ENCODE measurements around the gene IQSEC3. TPM values are rescaled to one million over a fixed set of nuclear protein-coding genes. Genes with fewer than 3 reads are reported as not detected.

Gene IQSEC3
- total and polyA plus RNA-seq, 2 of the 13 experiments (the other 11 are each of a cell fraction or from before 2014, with no cell fraction given), result not detected

GRCh38 chr12:108594-108993, 42.0 kb downstream of the IQSEC3 start (continued):
- TF ChIP-seq MLLT10 (CRISPR knock-in tag; IDR thresholded peaks at IDR 0.05), result no peak

GRCh38 chr12:109446-109845, 42.9 kb downstream of the IQSEC3 start:
- peaks cover 6% of the 10 kb centered on the region for H3K4me1 ChIP-seq (ENCODE audit: insufficient read depth, low read length)
- no peak overlapping the region for H3K4me3 ChIP-seq (replicated peaks in 1 of 3; ENCODE audit: insufficient read depth in 1 of 3, low read depth in 2 of 3, low read length in 3 of 3)
- intact Hi-C loops (cut with micrococcal nuclease; ENCODE audit: unreplicated experiment), result no loop called here
- TF ChIP-seq ZNF549 (CRISPR knock-in tag; IDR thresholded peaks at IDR 0.05), result no peak
- FAIRE-seq (no peak), DNase-seq (ENCODE audit: low spot score) (no peak), ATAC-seq (no peak)
- no peak overlapping the region for H3K27ac ChIP-seq (ENCODE audit: extremely low read length, insufficient read depth, low read length)
- 23% methylated on average over 6 of the region's 6 CpGs for WGBS (ENCODE audit: low lambda C conversion rate)
- H3K27me3 ChIP-seq (ENCODE audit: control insufficient read depth in 1 of 2, insufficient read depth in 2 of 2, low read length in 2 of 2), result peaks cover 2 to 37% of the 10 kb centered on the region in 2 experiments; a peak in 4 of 5 replicates
- no peaks in the 10 kb centered on the region for H3K79me2 ChIP-seq (ENCODE audit: insufficient read depth, low read length)
- ChIA-PET POLR2A (no interaction called here), CTCF (ENCODE audit: low intra/inter-chr PET ratio, low total read pairs) (no interaction called here)
- no peak overlapping the region for H3K4me2 ChIP-seq (ENCODE audit: low read depth, low read length)
- BruUV-seq (replicated peaks), result no TSS peak
- no peaks in the 10 kb centered on the region for H4K20me1 ChIP-seq (ENCODE audit: insufficient read depth, low read length)
- no peak overlapping the region for H3K9ac ChIP-seq (ENCODE audit: insufficient read depth, low read depth, low read length)
- no peak overlapping the region for H2AFZ ChIP-seq (ENCODE audit: low read length)
- H3K9me3 ChIP-seq (ENCODE audit: low read length), result no peaks in the 10 kb centered on the region
- H3K36me3 ChIP-seq (replicated peaks in 1 of 2; ENCODE audit: control insufficient read depth in 1 of 2, insufficient read depth in 2 of 2, low read length in 2 of 2), result no peaks in the 10 kb centered on the region
- in situ Hi-C loops (cut with HindIII; ENCODE audit: extremely low pct_ligation_motif_present, low pct_unique_long_range_greater_than_20kb), result no loop called here

DNA sequence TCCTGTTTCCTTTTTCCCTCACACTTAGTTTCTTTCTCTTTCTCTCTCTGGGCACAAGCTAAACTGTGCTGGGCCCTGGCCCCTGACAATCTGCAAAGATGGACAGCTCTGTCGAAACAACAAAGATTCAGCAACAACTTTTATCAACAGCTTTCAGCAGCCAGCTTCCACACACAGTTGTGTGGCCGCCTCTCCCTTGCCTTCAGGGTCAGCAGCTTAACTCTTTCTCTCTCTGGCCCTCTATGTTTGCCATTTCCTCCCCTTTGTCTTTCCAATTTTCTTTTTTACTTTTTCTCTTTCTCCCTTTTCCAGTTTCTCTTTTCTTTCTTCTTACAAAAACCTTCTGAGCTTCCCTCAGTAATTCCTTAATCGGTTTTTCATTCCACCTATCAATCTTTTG, 43.3 kb downstream of the IQSEC3 start:
- intact Hi-C loops (cut with micrococcal nuclease; ENCODE audit: unreplicated experiment) (no loop called here), in situ Hi-C loops (cut with HindIII; ENCODE audit: extremely low pct_ligation_motif_present, low pct_unique_long_range_greater_than_20kb) (no loop called here)
- no peak overlapping the region for H3K27ac ChIP-seq (ENCODE audit: extremely low read length, insufficient read depth, low read length)
- no peak overlapping the region for H2AFZ ChIP-seq (ENCODE audit: low read length)
- H3K4me1 ChIP-seq (ENCODE audit: insufficient read depth, low read length), result peaks cover 2% of the 10 kb centered on the region; the same call in 1 of the 2 replicates
- no peak overlapping the region for H3K4me3 ChIP-seq (replicated peaks in 1 of 3; ENCODE audit: insufficient read depth in 1 of 3, low read depth in 2 of 3, low read length in 3 of 3)
- no peak for FAIRE-seq
- no TSS peak for BruUV-seq (replicated peaks)
- WGBS (ENCODE audit: low lambda C conversion rate), result 2% methylated on average over 3 of the region's 3 CpGs
- ATAC-seq, result no peak
- H3K36me3 ChIP-seq (replicated peaks in 1 of 2; ENCODE audit: control insufficient read depth in 1 of 2, insufficient read depth in 2 of 2, low read length in 2 of 2), result no peaks in the 10 kb centered on the region
- H3K79me2 ChIP-seq (ENCODE audit: insufficient read depth, low read length), result no peaks in the 10 kb centered on the region
- H3K4me2 ChIP-seq (ENCODE audit: low read depth, low read length), result no peak overlapping the region
- peaks cover under 1 to 32% of the 10 kb centered on the region in 2 experiments; a peak in 4 of 5 replicates for H3K27me3 ChIP-seq (ENCODE audit: control insufficient read depth in 1 of 2, insufficient read depth in 2 of 2, low read length in 2 of 2)
- CTCF ChIA-PET (ENCODE audit: low intra/inter-chr PET ratio, low total read pairs), result no interaction called here
- POLR2A ChIA-PET, result no interaction called here
- TF ChIP-seq ZNF337 (CRISPR knock-in tag; IDR thresholded peaks at IDR 0.05; ENCODE audit: borderline replicate concordance, low read depth), result no peak
- no peak for TF ChIP-seq FOXC1 (CRISPR knock-in tag; IDR thresholded peaks at IDR 0.05; ENCODE audit: borderline replicate concordance)
- TF ChIP-seq PCBP2 (optimal IDR thresholded peaks at IDR 0.05; ENCODE audit: low read depth, low read length, poor library complexity, severe bottlenecking), result no peak
- TF ChIP-seq ZNF280D (CRISPR knock-in tag; IDR thresholded peaks at IDR 0.05), result no peak
- TF ChIP-seq ASH2L (IDR thresholded peaks at IDR 0.05; ENCODE audit: insufficient read length, low read depth, low read length), result no peak
- H3K9me3 ChIP-seq (ENCODE audit: low read length), result no peaks in the 10 kb centered on the region
- no peak overlapping the region for H3K9ac ChIP-seq (ENCODE audit: insufficient read depth, low read depth, low read length)
- H4K20me1 ChIP-seq (ENCODE audit: insufficient read depth, low read length), result no peaks in the 10 kb centered on the region
- no peak for DNase-seq (ENCODE audit: low spot score)
